ENCODE measurements around the gene CASP14. TPM values are rescaled to one million over a fixed set of nuclear protein-coding genes. Genes with fewer than 3 reads are reported as not detected.

The CASP14 gene
- total RNA-seq, 1 donor from 2014 or later, result not detected

Other genes starting within 250 kb of the CASP14 start
- gene OR7A5, start 214.3 kb upstream of the CASP14 start, total RNA-seq, result not detected
- gene OR7C1, start 214.3 kb upstream of the CASP14 start, total RNA-seq, result 0.03 TPM
- not detected for gene OR7A10, start 200.6 kb upstream of the CASP14 start, total RNA-seq
- not detected for gene OR7A17, start 163.3 kb upstream of the CASP14 start, total RNA-seq
- gene OR7C2, start 108.0 kb upstream of the CASP14 start, total RNA-seq, result not detected
- not detected for gene SLC1A6, start 69.6 kb upstream of the CASP14 start, total RNA-seq
- gene OR1I1, start 32.7 kb downstream of the CASP14 start, total RNA-seq, result not detected
- 16.4 TPM for gene SYDE1, start 57.9 kb downstream of the CASP14 start, total RNA-seq
- 60.0 TPM for gene NOTCH3, start 151.5 kb downstream of the CASP14 start, total RNA-seq
- gene EPHX3, start 183.0 kb downstream of the CASP14 start, total RNA-seq, result 0.27 TPM